NCI-H2171 (cell line): ENCODE measurements around the gene HBS1L.

Experiments used
- DNase-seq: peaks from one replicate; lab custom pipeline; 2025; lab: John Stamatoyannopoulos, UW

Gene HBS1L

GRCh38 chr6:134999107-134999506, 55.5 kb downstream of the HBS1L start:
- no peak for DNase-seq

- no peak for DNase-seq
Observed at GRCh38 chr6:134997133-134997995, 57.3 kb downstream of the HBS1L start.

- no peak for DNase-seq
Observed at GRCh38 chr6:134995536-134995935, 59.1 kb downstream of the HBS1L start.

GRCh38 chr6:134994431-134994830, 60.2 kb downstream of the HBS1L start:
- no peak for DNase-seq

GRCh38 chr6:134992155-134992554, 62.5 kb downstream of the HBS1L start:
- no peak for DNase-seq

GRCh38 chr6:134990262-134990661, 64.4 kb downstream of the HBS1L start:
- DNase-seq, result no peak

GRCh38 chr6:134984821-134985220, 69.8 kb downstream of the HBS1L start:
- no peak for DNase-seq

GRCh38 chr6:134983823-134984222, 70.8 kb downstream of the HBS1L start:
- DNase-seq, result no peak

GRCh38 chr6:134982161-134982560, 72.5 kb downstream of the HBS1L start:
- DNase-seq, result no peak

- no peak for DNase-seq
Observed at GRCh38 chr6:134980846-134981245, 73.8 kb downstream of the HBS1L start.

GRCh38 chr6:134979142-134979541, 75.5 kb downstream of the HBS1L start:
- no peak for DNase-seq

GRCh38 chr6:134974370-134974769, 80.3 kb downstream of the HBS1L start:
- no peak for DNase-seq

GRCh38 chr6:134967711-134968110, 86.9 kb downstream of the HBS1L start:
- no peak for DNase-seq

GRCh38 chr6:134964451-134965203, 90.0 kb downstream of the HBS1L start:
- DNase-seq, result no peak

GRCh38 chr6:134962421-134962820, 92.2 kb downstream of the HBS1L start:
- DNase-seq, result no peak

GRCh38 chr6:134961366-134961765, 93.3 kb downstream of the HBS1L start:
- DNase-seq, result no peak

- DNase-seq, result no peak
Observed at GRCh38 chr6:134959603-134960002, 95.0 kb downstream of the HBS1L start.

GRCh38 chr6:134956676-134957075, 97.9 kb downstream of the HBS1L start:
- DNase-seq, result no peak

- DNase-seq, result no peak
Observed at GRCh38 chr6:134956032-134956431, 98.6 kb downstream of the HBS1L start.

- DNase-seq, result no peak
Observed at GRCh38 chr6:134954272-134955000, 100.2 kb downstream of the HBS1L start.

- no peak for DNase-seq
Observed at GRCh38 chr6:134951494-134952263, 102.9 kb downstream of the HBS1L start.

GRCh38 chr6:134950482-134950881, 104.1 kb downstream of the HBS1L start:
- DNase-seq, result no peak
